Erythroblast (primary cell): Measurements from ENCODE around the gene ADAR.

Experiments
- DNase-seq, 2 experiments: peaks; one replicate each; lab custom pipeline; 2025; lab: John Stamatoyannopoulos, UW
- GATA1 ChIP-seq: IDR thresholded peaks from 2 replicates; pipeline ENCODE4 v1.6.1; 2011; ENCODE audit warnings: low read depth, mild to moderate bottlenecking, control low read depth, low read length, moderate library complexity
- POLR2A ChIP-seq: IDR thresholded peaks from 2 replicates; pipeline ENCODE4 v1.6.1; 2011; ENCODE audit warnings: mild to moderate bottlenecking, low read length

The ADAR gene

GRCh38 chr1:154550070-154550469, 57.9 kb downstream of the ADAR start:
- DNase-seq = no peak
- TF ChIP-seq POLR2A (no peak), GATA1 (no peak)

DNA sequence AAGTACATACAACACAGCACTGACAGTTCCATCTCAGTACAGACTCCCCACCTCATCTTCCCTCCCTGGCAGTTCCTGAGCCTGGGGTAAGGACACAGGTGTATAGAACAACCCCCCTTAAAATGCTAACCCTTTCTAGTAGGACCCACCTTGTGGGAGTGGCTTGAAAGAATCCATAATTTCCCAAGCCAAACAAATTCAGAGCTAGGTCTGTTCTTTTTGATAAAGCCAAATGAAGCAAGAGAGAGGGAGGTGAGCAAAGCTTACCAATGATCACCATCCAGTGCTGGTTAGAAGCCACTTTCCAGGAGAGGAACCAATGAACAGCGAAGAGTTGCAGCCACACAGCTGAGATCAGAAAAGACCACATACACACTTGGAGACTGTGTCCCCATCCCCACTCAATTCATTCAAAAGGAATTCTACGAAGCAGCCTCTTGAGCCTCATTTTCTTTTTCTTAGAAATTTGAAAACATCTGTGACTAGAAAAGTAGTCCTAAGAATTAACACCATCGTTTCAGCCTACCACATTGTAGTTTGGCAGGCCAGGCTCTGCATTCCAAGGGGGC, 58.7 kb downstream of the ADAR start:
- no peak for DNase-seq
- TF ChIP-seq GATA1 = no peak

DNA sequence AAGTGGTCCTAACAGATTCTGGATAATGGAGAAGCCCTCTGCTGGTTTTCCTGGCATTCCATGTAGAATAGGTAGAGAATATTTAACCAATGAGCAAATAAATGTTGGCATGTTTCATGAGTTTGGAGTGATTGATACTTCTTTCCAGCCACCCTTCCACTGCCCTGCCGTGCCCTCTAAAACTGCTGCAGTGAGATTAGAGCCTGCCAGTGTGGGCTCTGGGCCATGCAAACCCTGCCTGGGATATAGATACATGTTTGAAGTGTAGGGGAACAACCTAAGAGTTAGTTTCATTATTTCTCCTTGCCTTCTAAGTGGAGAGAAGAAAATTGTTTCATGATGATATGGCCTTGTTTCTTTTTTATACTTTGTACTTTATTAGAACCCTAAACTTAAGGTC, 60.0 kb downstream of the ADAR start:
- DNase-seq = peak; percentile 30 to 38
- no peak for TF ChIP-seq POLR2A

DNA sequence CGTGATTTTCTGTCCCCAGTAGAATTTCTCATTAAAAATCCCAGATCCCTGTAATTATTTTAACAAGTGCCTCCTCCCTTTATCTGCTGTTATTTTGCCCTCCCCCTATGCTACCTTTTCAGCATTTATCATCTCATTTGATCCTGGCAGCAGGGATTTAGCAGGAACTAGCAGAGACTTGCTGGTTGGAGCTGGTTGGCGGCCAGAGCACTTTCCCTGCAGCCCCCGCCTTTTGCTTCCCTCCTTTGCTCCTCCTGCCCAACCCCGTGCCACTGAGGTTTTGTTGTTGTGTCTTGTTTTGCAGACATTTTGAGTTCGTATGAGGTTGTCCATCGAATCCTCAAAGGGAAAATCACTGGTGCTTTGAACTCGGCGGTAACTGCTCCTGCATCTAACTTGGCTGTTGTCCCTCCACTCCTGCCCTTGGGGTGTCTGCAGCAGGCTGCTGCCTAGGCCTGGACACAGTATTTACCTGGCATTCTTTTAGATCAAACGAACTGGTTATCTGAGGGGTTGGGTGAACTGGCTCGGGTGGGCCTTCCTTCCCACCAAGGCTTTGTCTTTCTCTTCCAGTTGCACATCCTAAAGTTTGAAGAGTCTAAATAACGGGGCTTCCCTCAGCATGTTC, 60.8 kb downstream of the ADAR start:
- TF ChIP-seq POLR2A (no peak), GATA1 (no peak)

GRCh38 chr1:154546264-154547063, 61.5 kb downstream of the ADAR start:
- TF ChIP-seq POLR2A (no peak), GATA1 (no peak)
- DNase-seq = peak; percentile 54 to 71

More for the DNA sequence above, 60.8 kb downstream of the ADAR start:
- DNase-seq = no peak

DNA sequence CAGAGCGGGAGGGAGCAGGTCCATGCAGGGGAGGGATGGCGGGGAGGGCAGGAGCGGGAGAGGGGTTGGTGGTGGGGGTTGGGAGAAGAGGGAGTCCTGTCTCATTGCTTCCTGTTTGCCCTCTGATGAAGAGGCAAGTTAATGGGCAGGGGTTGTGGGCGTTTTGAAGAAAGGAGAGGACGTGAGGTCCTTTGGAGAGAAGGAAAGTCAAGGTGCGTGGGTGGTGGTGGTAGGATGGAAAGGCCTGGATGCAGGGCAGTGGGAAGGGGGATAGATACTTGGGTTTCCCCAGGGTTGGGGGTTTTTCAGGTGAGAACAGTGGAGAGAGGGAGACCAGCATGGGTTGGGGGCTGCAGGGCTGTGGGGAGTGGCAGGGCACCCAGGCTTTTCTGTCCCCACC, 66.8 kb downstream of the ADAR start:
- TF ChIP-seq POLR2A (no peak), GATA1 (no peak)
- no peak for DNase-seq

- TF ChIP-seq POLR2A (no peak), GATA1 (no peak)
- DNase-seq = no peak
Measured at GRCh38 chr1:154539486-154540483, 68.2 kb downstream of the ADAR start.

DNA sequence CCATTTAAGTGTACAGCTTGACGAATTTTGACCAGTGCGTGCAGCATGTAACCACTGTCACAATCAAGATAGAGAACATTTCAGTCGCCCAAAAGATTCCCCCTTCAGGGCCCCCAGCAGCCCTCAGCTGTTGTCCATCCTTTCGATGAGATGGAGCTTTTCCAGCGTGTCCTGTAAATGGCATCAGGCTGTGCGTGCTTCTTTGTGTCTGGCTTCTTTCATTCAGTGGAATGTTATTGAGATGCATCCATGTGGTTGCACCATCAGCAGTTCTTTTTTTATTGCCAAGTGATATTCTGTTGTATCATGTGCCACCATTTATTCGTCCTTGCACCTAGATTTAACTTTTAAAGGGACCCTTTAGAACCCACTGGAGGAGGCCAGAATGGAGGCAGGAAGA, 71.4 kb downstream of the ADAR start:
- no peak for DNase-seq
- no peak for TF ChIP-seq GATA1
- no peak for TF ChIP-seq POLR2A

DNA sequence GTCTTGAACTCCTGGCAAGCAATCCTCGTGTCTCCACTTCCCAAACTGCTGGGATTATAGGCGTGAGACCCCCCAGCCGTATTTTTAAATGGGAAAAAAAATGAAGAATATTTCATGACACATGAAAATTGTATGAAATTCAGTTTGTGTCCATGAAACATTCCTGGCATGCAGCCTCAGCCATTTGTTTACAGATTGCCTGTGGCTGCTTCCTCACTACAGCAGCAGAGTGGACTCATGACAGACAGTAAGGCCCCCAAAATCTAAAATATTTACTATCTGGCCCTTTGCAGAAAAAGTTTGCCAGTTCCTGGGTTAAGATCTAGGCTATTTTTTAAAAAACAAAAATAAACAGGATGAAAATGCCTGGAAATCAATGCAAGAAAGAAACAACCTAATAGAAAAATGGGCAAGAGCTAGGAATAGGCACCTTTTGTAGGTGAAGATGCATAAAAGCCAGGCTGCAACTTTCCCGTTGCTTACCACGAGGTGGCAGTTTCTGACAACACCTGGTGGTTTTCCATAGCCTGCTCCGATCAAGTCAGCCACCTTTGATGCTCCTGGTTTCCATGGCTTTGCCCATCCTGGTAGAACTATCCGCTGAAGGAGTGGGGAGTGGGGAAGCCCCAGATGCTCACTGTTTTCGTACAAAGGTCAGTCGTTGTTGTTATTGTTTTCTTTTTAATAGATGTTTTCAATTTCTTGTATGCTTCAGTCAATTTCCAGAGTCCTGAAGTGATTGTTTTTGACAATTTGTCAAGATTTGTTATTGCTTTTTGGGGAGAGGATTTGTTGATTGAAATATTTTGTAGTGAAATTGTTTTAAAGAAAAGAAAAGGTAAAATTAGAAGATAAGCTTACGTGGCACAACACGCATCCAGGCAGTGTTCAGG, 73.8 kb downstream of the ADAR start:
- DNase-seq = peak in 1 of 2 experiments; percentile 21
- TF ChIP-seq GATA1 (no peak), POLR2A (no peak)
